ENCODE measurements around the gene PIK3R4. TPM values are rescaled to one million over a fixed set of nuclear protein-coding genes. Genes with fewer than 3 reads are reported as not detected.

PIK3R4 gene
- total RNA-seq, 1 experiment from 2014 or later = 60.2 TPM

GRCh38 chr3:130741946-130742610, 4.6 kb downstream of the PIK3R4 start:
- no peak for DNase-seq (ENCODE audit: low read depth)

- no peak for DNase-seq (ENCODE audit: low read depth)
Measured at GRCh38 chr3:130739848-130740247, 6.8 kb downstream of the PIK3R4 start.

GRCh38 chr3:130738241-130738640, 8.4 kb downstream of the PIK3R4 start:
- DNase-seq (ENCODE audit: low read depth) = no peak

- DNase-seq (ENCODE audit: low read depth) = no peak
Measured at GRCh38 chr3:130737622-130738021, 9.0 kb downstream of the PIK3R4 start.

GRCh38 chr3:130733236-130733875, 13.3 kb downstream of the PIK3R4 start:
- no peak for DNase-seq (ENCODE audit: low read depth)

- no peak for DNase-seq (ENCODE audit: low read depth)
Measured at GRCh38 chr3:130732501-130732900, 14.1 kb downstream of the PIK3R4 start.

GRCh38 chr3:130731817-130732216, 14.8 kb downstream of the PIK3R4 start:
- no peak for DNase-seq (ENCODE audit: low read depth)

GRCh38 chr3:130729154-130729553, 17.5 kb downstream of the PIK3R4 start:
- no peak for DNase-seq (ENCODE audit: low read depth)

- DNase-seq (ENCODE audit: low read depth) = no peak
Measured at GRCh38 chr3:130728037-130728436, 18.6 kb downstream of the PIK3R4 start.

GRCh38 chr3:130725746-130726145, 20.9 kb downstream of the PIK3R4 start:
- no peak for DNase-seq (ENCODE audit: low read depth)

- no peak for DNase-seq (ENCODE audit: low read depth)
Measured at GRCh38 chr3:130715616-130716015, 31.0 kb downstream of the PIK3R4 start.

GRCh38 chr3:130712718-130713423, 33.8 kb downstream of the PIK3R4 start:
- no peak for DNase-seq (ENCODE audit: low read depth)

- no peak for DNase-seq (ENCODE audit: low read depth)
Measured at GRCh38 chr3:130711565-130712324, 34.9 kb downstream of the PIK3R4 start.

- no peak for DNase-seq (ENCODE audit: low read depth)
Measured at GRCh38 chr3:130709671-130710070, 37.0 kb downstream of the PIK3R4 start.

- no peak for DNase-seq (ENCODE audit: low read depth)
Measured at GRCh38 chr3:130707902-130708601, 38.6 kb downstream of the PIK3R4 start.

GRCh38 chr3:130705501-130705900, 41.1 kb downstream of the PIK3R4 start:
- DNase-seq (ENCODE audit: low read depth) = no peak

- DNase-seq (ENCODE audit: low read depth) = no peak
Measured at GRCh38 chr3:130702985-130703384, 43.6 kb downstream of the PIK3R4 start.

- DNase-seq (ENCODE audit: low read depth) = no peak
Measured at GRCh38 chr3:130700541-130700940, 46.1 kb downstream of the PIK3R4 start.

GRCh38 chr3:130699765-130700164, 46.9 kb downstream of the PIK3R4 start:
- peak; percentile 28 for DNase-seq (ENCODE audit: low read depth)

GRCh38 chr3:130693314-130693713, 53.3 kb downstream of the PIK3R4 start:
- no peak for DNase-seq (ENCODE audit: low read depth)

- DNase-seq (ENCODE audit: low read depth) = peak; percentile 17
Measured at GRCh38 chr3:130692455-130692854, 54.2 kb downstream of the PIK3R4 start.
